Loucy (cell line): ENCODE data around the gene PAGE1.

Experiments used
- H2AFZ ChIP-seq: fragments of 200-600 bp; sonication (generic); 2 replicates; pipeline ENCODE4 v1.6.0; 2016; ENCODE audit warnings: antibody characterized with exemption, mild to moderate bottlenecking, low read length, moderate library complexity
- H3F3A ChIP-seq: fragments of 200-600 bp; 2 replicates; pipeline ENCODE4 v1.6.0; 2016; ENCODE audit warnings: antibody characterized with exemption, low read depth, mild to moderate bottlenecking
- H3K27me3 ChIP-seq: fragments of 200-600 bp; sonication (generic); 2 replicates; pipeline ENCODE4 v1.6.1; 2014; ENCODE audit warnings: low read length, mild to moderate bottlenecking; ENCODE audit not compliant: insufficient read depth, poor library complexity, severe bottlenecking
- H3K36me3 ChIP-seq: fragments of 200-600 bp; sonication (generic); 2 replicates; pipeline ENCODE4 v1.6.1; 2016; ENCODE audit warnings: low read length; ENCODE audit not compliant: insufficient read depth
- H3K4me1 ChIP-seq: fragments of 200-600 bp; sonication (generic); 2 replicates; pipeline ENCODE4 v1.5.1; 2014; ENCODE audit warnings: low read length, mild to moderate bottlenecking; ENCODE audit not compliant: insufficient read depth, poor library complexity, severe bottlenecking
- H3K4me2 ChIP-seq: fragments of 200-600 bp; sonication (generic); 2 replicates; pipeline ENCODE4 v1.6.0; 2014; ENCODE audit warnings: antibody characterized with exemption, low read length, low read depth, mild to moderate bottlenecking; ENCODE audit not compliant: poor library complexity, severe bottlenecking
- H3K4me3 ChIP-seq: fragments of 200-600 bp; sonication (generic); 2 replicates; pipeline ENCODE4 v1.5.1; 2014; ENCODE audit warnings: low read length, mild to moderate bottlenecking, mixed read lengths; ENCODE audit not compliant: poor library complexity, severe bottlenecking
- H3K79me2 ChIP-seq: fragments of 200-600 bp; sonication (generic); 2 replicates; pipeline ENCODE4 v1.6.1; 2014; ENCODE audit warnings: low read length; ENCODE audit not compliant: insufficient read depth
- H3K9ac ChIP-seq: fragments of 200-600 bp; sonication (generic); 2 replicates; pipeline ENCODE4 v1.6.0; 2014; ENCODE audit warnings: mild to moderate bottlenecking, low read depth, low read length, moderate library complexity; ENCODE audit not compliant: poor library complexity, severe bottlenecking
- H3K9me2 ChIP-seq: fragments of 200-600 bp; sonication (generic); replicated peaks from 2 replicates; pipeline ENCODE4 v1.6.1; 2016; ENCODE audit warnings: low read depth, low read length, mixed read lengths
- H3K9me3 ChIP-seq: fragments of 200-600 bp; sonication (generic); 2 replicates; pipeline ENCODE4 v1.6.1; 2014; ENCODE audit warnings: mild to moderate bottlenecking, antibody characterized with exemption, low read length, low read depth; ENCODE audit not compliant: insufficient read depth
- H4K20me1 ChIP-seq: fragments of 200-600 bp; sonication (generic); 2 replicates; pipeline ENCODE4 v1.6.0; 2014; ENCODE audit warnings: antibody characterized with exemption, low read length, mild to moderate bottlenecking; ENCODE audit not compliant: insufficient read depth, poor library complexity, severe bottlenecking
- EZH2phosphoT487 ChIP-seq: fragments of 200-600 bp; IDR thresholded peaks from 2 replicates; pipeline ENCODE4 v1.6.1; 2018; ENCODE audit warnings: antibody characterized with exemption, mild to moderate bottlenecking, moderate library complexity, borderline replicate concordance
- TF ChIP-seq, protein P1 (sequence below): fragments of 200-600 bp; sonication (generic); conservative IDR thresholded peaks from 2 replicates; pipeline ENCODE4 v1.5.1; 2014; ENCODE audit warnings: mild to moderate bottlenecking, antibody characterized with exemption, low read length

PAGE1 gene

DNA sequence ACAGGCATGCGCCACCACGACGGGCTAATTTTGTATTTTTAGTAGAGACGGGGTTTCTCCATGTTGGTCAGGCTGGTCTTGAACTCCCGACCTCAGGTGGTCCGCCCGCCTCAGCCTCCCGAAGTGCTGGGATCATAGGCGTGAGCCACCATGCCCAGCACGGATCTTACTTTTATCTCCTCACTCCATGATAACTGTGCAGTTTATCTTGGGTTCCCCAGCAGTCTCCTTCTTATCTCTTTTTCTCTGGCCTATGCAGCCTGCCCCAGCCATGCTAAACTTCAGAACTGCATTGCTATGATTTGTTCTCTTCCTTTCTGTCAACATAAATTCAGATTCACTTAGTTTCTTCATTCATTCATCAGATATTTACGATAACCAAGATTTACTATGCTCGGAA is 22.4 kb downstream of the PAGE1 start:
- Histone ChIP-seq H3K4me2 (no peak overlapping the region), H3K9me3 (no peaks in the 10 kb centered on the region), H4K20me1 (no peaks in the 10 kb centered on the region), H3K9me2 (no peaks in the 10 kb centered on the region), H3K27me3 (no peaks in the 10 kb centered on the region), H3K4me1 (no peaks in the 10 kb centered on the region), H3F3A (no peaks in the 10 kb centered on the region), H3K36me3 (no peaks in the 10 kb centered on the region), H3K79me2 (no peaks in the 10 kb centered on the region), H3K4me3 (no peak overlapping the region), H2AFZ (no peak overlapping the region), H3K9ac (no peak overlapping the region)
- no peak for TF ChIP-seq EZH2phosphoT487
- TF ChIP-seq, protein P1, sequence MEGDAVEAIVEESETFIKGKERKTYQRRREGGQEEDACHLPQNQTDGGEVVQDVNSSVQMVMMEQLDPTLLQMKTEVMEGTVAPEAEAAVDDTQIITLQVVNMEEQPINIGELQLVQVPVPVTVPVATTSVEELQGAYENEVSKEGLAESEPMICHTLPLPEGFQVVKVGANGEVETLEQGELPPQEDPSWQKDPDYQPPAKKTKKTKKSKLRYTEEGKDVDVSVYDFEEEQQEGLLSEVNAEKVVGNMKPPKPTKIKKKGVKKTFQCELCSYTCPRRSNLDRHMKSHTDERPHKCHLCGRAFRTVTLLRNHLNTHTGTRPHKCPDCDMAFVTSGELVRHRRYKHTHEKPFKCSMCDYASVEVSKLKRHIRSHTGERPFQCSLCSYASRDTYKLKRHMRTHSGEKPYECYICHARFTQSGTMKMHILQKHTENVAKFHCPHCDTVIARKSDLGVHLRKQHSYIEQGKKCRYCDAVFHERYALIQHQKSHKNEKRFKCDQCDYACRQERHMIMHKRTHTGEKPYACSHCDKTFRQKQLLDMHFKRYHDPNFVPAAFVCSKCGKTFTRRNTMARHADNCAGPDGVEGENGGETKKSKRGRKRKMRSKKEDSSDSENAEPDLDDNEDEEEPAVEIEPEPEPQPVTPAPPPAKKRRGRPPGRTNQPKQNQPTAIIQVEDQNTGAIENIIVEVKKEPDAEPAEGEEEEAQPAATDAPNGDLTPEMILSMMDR = no peak

- Histone ChIP-seq H3K9ac (no peak overlapping the region), H4K20me1 (no peaks in the 10 kb centered on the region), H3K4me1 (no peaks in the 10 kb centered on the region), H2AFZ (no peak overlapping the region), H3K9me2 (no peaks in the 10 kb centered on the region), H3F3A (no peaks in the 10 kb centered on the region), H3K4me3 (no peak overlapping the region), H3K79me2 (no peaks in the 10 kb centered on the region), H3K4me2 (no peak overlapping the region), H3K36me3 (no peaks in the 10 kb centered on the region), H3K9me3 (no peaks in the 10 kb centered on the region), H3K27me3 (no peaks in the 10 kb centered on the region)
- TF ChIP-seq EZH2phosphoT487 = no peak
- TF ChIP-seq, protein P1 = no peak
Observed at GRCh38 chrX:49664824-49665223, 31.0 kb downstream of the PAGE1 start.

GRCh38 chrX:49661881-49662280 is 33.9 kb downstream of the PAGE1 start:
- no peaks in the 10 kb centered on the region for H3K9me2 ChIP-seq

More at GRCh38 chrX:49661881-49662280, 33.9 kb downstream of the PAGE1 start:
- H3K9me3 ChIP-seq = no peaks in the 10 kb centered on the region
- no peaks in the 10 kb centered on the region for H3K27me3 ChIP-seq
- H3K4me2 ChIP-seq = no peak overlapping the region
- H3K4me1 ChIP-seq = no peaks in the 10 kb centered on the region
- H4K20me1 ChIP-seq = no peaks in the 10 kb centered on the region
- no peak overlapping the region for H3K9ac ChIP-seq
- no peak overlapping the region for H3K4me3 ChIP-seq
- no peaks in the 10 kb centered on the region for H3K79me2 ChIP-seq
- H3K36me3 ChIP-seq = no peaks in the 10 kb centered on the region
- H3F3A ChIP-seq = no peaks in the 10 kb centered on the region
- TF ChIP-seq, protein P1 = no peak
- TF ChIP-seq EZH2phosphoT487 = no peak
- no peak overlapping the region for H2AFZ ChIP-seq
